ENCODE measurements around the gene WDR41.
"Not testable (repeated sequence)": the region's sequence is repeated elsewhere in the genome, so short reads cannot be mapped to it uniquely, and the experiment has no call there.

Gene WDR41

DNA sequence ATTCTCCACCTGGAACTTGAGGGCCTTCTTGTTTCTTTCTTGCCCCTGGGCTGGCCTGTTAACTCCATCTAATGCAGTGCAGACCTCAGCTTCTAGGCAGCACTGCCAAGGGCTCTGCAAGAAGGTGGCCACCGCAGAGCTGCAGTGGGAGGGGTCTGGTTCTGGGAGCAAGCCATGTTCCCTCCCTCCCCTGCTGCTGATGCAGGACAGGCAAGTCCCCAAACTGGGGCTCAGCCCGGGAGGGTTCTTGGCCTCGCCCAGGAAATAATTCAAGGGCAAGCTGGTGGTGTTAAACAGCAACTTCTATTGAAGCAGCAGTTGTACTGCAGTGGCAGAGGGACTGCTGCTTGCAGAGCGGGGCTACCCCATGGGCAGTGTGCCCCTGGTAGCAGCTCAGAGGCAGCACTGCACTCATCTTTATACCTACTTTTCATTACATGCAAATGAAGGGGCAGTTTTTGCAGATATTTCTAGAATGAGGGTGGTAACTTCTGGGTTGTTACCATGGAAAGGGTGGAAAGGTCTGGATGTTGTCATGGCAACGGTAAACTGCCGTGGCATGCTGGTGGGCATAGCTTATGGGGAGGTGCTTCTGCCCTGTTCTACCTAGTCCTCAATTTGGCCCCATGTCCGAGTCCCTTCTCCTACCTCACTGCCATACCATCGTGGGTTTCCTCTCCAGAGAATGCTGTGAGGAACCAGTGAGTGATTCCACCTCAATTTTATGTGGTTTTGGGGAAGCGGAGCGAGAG lies 82.1 kb downstream of the WDR41 start:
- no peak overlapping the region for H3K4me3 ChIP-seq (ENCODE audit: low read depth, low read length)

DNA sequence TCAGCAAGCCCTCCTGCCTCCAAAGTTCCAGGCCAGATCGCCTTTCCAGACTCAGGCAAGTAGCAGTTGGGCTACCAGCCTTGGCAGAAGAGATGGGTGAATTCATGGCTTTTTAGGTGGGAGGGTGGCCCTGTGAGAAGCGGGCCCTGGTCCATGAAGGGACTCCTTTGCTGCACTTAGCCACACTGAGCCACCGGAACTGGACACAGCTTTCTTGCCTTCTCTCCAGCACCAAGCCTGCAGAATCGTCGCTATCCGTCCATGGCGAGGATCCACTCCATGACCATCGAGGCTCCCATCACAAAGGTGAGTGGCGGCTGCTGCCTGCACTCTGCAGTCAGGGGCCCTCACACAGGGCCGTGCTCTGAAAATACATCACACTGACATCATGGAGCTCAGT lies 85.0 kb downstream of the WDR41 start:
- H3K4me3 ChIP-seq (ENCODE audit: low read depth, low read length) = no peak overlapping the region

DNA sequence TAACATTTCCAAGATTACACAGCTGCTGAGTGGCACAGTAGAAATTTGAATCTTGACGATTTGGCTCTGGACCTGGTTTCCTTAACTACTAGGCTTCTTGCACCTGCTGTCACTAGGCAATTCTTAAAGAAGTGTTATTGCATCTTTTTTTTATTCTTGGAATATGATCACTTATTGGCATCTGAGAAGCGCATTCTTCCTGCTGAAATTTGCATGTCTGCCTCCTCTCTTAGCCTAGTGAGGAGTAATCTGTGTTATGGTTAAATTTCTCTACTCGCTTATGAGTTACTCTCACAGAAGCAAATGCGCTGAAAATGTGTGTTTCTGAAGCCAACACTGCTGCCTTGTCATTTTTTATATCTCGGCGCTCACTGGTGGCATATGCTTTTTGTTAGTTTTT lies 89.3 kb downstream of the WDR41 start:
- H3K4me3 ChIP-seq (ENCODE audit: low read depth, low read length) = no peak overlapping the region

DNA sequence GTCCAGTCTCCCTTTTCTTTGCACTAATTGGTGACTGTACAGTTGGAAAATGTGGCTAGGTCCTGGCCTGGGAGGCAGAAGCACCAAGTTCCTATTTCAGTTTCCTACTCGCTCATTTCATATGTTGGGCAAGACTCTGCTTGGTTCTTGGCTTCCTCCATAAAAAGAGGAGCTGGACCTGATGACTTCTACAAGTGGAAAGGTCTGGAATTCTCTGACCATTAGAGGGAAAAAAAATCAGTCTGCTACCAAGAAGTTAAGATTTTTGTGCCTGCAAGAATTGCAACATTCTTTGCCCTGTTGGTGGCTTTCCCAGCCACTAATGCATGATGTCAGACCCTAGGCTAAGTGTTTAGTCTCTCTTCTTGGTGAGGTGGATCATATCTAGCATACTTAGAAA lies 91.5 kb downstream of the WDR41 start:
- no peak overlapping the region for H3K4me3 ChIP-seq (ENCODE audit: low read depth, low read length)

DNA sequence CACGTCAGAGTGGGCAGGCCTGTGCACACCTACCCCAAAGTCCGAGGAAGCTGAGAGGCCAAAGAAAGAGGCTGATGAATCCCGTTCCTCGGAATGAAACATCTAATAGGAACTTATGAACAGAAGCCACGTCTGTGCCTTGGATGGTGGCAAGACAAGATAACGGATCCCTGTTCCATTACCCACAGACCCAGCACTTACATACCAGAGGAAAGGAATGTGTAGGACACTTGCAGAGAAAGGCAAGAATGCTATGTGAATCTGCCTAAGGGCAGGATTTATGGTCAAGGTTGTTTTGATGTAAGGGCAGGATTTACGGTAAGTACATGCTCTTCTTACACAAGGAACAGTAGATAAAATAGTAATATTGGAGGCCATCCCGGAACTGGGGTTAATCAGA lies 93.2 kb downstream of the WDR41 start:
- no peak overlapping the region for H3K4me3 ChIP-seq (ENCODE audit: low read depth, low read length)

DNA sequence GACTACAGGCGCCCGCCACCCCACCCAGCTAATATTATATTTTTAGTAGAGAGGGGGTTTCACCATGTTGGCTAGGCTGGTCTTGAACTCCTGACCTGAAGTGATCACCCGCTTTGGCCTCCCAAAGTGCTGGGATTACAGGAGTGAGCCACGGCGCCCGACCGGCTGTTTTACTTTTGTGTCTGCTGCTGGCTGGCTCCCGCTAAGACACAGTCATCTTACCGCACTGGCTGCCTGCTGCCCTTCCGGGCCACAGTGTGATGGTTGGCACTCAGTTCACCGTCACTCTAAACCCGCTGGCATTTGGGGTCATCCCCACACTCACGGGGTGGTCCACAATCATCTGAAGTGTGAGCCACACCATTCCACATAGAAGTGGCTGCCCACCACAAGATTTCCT lies 93.7 kb downstream of the WDR41 start:
- H3K4me3 ChIP-seq (ENCODE audit: low read depth, low read length) = no peak overlapping the region

DNA sequence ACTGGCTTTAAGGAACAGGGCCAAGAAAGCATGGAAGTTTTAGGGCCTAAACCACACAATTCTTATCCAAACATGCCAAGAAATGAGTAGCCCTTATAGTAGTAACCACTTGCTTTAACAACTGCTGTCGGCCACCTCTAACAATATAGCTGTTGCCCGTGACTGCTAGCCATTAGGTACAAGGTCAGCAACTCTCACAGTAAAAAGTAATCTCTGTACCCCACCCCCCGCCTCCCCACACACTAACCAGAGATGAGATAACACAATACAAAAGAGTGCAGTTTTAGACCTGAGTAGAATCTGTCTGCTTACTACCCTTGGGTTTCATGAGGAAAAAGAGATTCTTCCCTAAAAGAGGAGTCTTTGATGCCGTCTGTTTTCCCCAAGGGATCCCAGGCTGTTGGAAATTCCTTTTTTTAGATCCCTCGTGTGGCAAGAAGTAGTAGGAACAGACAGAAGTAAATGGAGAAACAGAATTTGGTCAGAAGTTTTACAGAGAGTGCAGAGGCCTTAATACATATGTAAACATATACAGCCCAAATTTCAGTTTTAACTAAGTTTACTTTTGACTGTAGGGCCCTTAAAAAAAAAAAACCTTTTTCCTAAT lies 94.3 kb downstream of the WDR41 start:
- H3K4me3 ChIP-seq (ENCODE audit: low read depth, low read length) = no peak overlapping the region

DNA sequence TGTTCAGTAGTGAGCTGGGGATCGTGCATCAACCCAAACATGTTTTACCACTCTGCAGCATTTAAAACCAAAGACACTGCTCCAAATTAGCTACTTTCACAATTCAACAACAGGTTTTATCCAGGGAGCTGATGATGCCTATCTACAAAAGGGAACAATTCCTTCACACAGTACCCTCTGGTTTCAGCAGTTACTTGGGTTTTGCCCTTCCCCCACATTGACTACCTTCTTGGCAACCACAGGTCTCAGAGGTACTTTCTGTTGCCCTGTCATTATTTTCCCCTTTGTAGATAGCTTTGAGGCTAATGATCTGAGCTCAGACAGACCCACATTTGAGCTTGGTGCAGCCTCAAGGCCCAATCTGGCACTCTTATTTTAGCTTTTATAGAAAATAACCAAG lies 96.1 kb downstream of the WDR41 start:
- H3K4me3 ChIP-seq (ENCODE audit: low read depth, low read length) = no peak overlapping the region

DNA sequence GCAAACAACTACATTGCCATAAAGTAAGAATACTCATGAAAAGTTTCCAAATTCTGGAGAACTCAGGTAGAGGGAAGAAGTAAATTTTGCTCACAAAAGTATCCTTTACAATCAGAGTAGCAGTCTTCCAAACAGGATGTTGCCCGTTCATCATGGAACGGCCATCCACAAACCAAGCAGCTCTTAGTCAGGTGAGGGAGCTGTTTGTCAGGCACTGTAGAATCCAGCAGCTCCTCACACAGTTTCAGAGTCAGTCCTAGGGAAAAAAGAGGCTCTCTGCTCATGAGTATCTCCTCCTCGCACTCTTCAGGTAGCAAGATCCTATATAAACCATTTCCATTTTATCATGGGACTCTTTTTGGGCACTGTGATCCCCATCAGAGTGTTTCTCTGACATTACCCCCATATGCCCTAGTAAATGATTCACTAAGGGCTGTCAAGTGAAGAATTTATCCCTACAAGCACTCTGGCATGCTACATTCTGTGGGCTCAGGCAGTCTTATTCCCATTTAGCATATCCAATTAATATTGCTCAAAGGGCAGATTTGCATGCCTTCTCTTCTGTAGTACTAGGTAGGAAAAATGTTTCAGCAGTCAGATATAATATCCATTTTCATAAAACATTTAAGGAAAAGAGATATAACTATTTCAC lies 97.9 kb downstream of the WDR41 start:
- H3K4me3 ChIP-seq (ENCODE audit: low read depth, low read length) = no peak overlapping the region

DNA sequence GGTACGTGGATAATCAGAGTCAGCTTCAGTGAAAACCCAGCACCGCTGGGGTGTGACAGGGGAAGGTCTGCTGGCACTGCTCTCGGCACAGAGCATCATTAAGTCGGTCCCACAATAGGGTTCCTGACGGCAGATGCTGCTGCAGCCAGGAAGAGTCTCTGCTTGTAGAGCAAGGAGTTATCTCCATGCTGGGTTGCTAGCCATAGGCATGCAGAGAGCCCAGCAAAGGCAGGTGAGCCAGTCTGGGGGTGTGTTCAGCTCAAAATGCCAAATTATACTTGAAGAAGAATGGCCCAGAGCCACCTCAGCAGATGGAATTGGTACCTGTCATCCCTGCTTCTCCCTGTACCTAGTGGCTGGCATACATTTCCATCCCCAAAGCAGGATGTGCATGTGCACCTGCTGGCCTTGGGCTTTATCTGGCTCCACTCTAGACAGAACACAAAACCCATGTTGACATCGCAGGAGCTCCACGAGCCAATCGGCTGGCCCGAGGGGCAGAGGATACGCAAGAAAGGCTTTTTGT lies 100.8 kb downstream of the WDR41 start:
- no peak overlapping the region for H3K4me3 ChIP-seq (ENCODE audit: low read depth, low read length)

DNA sequence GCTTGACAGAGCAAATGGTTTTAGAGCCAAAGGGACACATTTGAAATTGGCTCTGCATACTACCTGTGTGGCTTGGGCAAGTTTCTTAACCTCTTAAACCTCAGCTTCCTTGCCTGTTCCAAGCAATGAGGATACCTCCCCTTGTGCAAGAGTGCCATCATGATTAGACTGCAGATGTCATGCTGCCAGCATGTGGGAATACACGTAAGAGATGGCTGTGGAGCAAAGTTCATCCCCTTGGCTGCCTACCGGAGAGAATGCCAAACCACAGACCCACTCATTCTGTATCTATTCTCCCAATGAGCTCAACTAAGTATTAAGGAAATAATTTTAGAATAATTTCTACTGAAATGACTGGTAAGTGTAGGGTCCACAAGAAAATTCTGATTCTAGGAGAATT lies 101.3 kb downstream of the WDR41 start:
- H3K4me3 ChIP-seq (ENCODE audit: low read depth, low read length) = no peak overlapping the region

DNA sequence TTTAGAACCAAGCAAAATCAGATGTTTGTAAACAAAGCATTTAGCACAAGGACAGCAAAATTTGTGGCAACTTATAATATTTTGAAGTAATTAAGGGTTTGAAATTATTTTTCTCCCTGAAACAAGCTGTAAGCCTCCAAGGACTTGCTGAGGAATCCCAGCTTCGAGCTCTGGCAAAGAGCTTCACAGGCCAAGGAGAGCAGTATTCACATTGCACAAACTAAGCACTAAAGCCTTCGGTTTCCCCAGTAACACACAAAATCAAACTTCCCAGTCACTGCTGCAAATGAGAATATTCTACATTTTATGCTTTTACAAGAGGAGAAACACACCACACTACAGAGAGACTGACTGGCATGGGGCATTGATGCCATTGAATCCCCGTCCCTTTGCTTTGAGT lies 101.9 kb downstream of the WDR41 start:
- H3K4me3 ChIP-seq (ENCODE audit: low read depth, low read length) = no peak overlapping the region

DNA sequence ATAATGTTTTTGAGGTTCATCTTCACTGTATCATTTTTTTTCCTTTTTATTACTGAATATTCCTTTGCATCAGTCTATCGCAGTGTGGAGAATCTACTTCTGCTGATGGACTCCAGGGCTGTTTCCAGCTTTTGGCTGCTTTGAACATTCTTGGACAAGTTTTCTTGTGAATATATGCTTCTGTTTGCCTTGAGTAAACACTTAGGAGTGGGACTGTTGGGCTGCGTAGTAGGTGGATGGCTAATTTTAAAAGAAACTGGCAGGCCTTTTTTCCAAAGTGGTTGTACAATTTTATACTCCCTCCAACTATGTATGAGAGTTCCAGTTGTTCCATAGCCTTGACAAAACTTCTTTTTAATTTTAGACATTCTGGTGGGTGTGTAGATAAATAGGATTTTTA lies 102.4 kb downstream of the WDR41 start:
- no peak overlapping the region for H3K4me3 ChIP-seq (ENCODE audit: low read depth, low read length)

DNA sequence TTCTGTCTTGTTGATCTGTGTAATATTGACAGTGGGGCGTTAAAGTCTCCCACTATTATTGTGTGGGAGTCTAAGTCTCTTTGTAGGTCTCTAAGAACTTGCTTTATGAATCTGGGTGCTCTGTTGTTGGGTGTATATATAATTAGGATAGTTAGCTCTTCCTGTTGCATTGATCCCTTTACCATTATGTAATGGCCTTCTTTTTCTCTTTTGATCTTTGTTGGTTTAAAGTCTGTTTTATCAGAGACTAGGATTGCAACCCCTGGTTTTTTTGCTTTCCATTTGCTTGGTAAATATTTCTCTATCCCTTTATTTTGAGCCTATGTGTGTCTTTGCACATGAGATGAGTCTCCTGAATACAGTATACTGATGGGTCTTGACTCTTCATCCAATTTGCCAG lies 105.8 kb downstream of the WDR41 start:
- H3K4me3 ChIP-seq (ENCODE audit: low read depth, low read length) = not testable (repeated sequence)

DNA sequence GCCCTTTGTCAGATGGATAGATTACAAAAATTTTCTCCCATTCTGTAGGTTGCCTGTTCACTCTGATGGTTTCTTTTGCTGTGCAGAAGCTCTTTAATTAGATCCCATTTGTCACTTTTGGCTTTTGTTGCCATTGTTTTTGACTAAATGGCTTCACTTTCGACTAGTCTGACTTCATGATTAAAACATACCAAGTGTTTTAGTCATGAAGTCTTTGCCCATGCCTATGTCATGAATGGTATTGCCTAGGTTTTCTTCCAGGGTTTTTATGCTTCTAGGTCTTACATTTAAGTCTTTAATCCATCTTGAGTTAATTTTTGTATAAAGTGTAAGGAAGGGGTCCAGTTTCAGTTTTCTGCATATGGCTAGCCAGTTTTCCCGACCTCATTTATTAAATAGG lies 108.8 kb downstream of the WDR41 start:
- H3K4me3 ChIP-seq (ENCODE audit: low read depth, low read length) = not testable (repeated sequence)
